ENCODE data around the gene NXPE3. TPM values are rescaled to one million over a fixed set of nuclear protein-coding genes. Genes with fewer than 3 reads are reported as not detected.

Gene NXPE3
- total and polyA plus RNA-seq, 9 donors, result 5.6 to 16.4 (median 13.1) TPM

- Histone ChIP-seq H3K36me3 (no peaks in the 10 kb centered on the region), H3K27me3 (no peaks in the 10 kb centered on the region), H3K4me1 (ENCODE audit: insufficient read depth) (peaks cover 5% of the 10 kb centered on the region), H3K4me3 (peak overlapping the region; percentile 59), H3K9me3 (no peaks in the 10 kb centered on the region), H3K27ac (peak overlapping the region; percentile 76 to 82)
- intact Hi-C loops (cut with DNase I), result no loop called here
- WGBS, 3 donors, result 1% methylated on average over 30 of the region's 30 CpGs
- TF ChIP-seq POLR2A (IDR thresholded peaks at IDR 0.05) (peak; percentile 42), EP300 (IDR thresholded peaks at IDR 0.05) (no peak), CTCF (IDR thresholded peaks at IDR 0.05) (no peak)
- peak; percentile 75 to 80 (median 77) for DNase-seq
Observed at GRCh38 chr3:101827211-101828174, 48.5 kb downstream of the NXPE3 start.

DNA sequence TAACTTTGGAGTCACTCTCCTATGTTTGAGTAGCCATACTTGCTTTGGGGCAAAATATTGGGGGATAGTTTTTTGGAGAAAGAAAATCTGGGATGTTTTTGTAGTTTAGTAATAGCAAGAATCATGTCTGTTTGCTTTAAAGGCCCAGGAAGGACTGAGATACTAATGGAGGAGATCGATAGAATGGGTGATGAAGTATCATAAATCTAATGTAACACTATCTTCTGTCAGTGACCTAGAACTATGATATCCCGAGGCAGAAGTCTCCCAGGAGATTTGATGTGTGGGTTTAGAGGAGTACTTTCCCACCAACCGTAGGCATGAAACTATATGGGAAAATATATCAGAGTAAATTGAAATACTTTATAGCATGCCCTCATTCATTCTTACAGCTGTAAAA, 49.3 kb downstream of the NXPE3 start:
- no peak for DNase-seq
- H3K9me3 ChIP-seq, result no peaks in the 10 kb centered on the region
- TF ChIP-seq CTCF (IDR thresholded peaks at IDR 0.05) (no peak), EP300 (IDR thresholded peaks at IDR 0.05) (no peak), POLR2A (IDR thresholded peaks at IDR 0.05) (no peak)
- intact Hi-C loops (cut with DNase I), result no loop called here
- H3K36me3 ChIP-seq, result no peaks in the 10 kb centered on the region
- H3K27me3 ChIP-seq, result no peaks in the 10 kb centered on the region
- peak overlapping the region; percentile 59 for H3K4me3 ChIP-seq
- H3K4me1 ChIP-seq (ENCODE audit: insufficient read depth), result peaks cover 5% of the 10 kb centered on the region
- peak overlapping the region; percentile 76 to 82 for H3K27ac ChIP-seq
- whole genome bisulfite sequencing, 3 donors, result 4 to 5% (median 5%) methylated on average over 3 of the region's 3 CpGs

DNA sequence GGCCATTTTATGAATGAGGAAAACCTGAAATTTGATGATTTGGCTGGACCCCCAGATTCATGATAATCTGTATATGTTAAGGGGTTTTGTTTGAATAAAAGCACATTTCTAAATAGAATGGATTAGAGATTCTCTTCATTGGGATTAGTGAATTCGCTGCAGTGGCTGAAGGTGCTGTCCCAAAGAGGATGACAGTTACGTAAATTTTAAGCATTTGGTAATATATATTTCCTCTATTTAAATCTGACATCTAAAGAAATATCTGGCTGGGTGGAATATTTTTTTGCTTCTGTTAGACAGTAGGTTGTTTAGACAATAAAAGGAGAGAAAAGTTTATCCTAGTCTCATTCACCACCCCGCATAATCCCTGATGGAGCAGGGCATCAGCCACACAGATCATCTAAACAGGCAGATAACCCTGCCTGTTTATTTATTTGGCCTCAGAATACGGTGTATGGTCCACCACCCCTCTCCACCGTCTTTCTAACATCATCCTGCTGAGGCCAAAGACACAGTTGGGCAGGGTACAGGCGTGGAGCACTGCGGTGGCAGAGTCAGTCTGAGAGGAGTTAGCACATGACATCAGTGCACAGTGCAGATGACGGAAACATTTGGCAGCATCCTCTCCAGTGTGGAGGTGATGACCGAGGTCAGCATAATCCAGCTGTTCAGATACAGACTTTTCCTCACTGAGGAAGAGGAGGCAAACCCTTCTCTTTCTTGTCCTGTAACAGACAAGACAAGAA, 49.9 kb downstream of the NXPE3 start:
- Histone ChIP-seq H3K9me3 (no peaks in the 10 kb centered on the region), H3K27me3 (no peaks in the 10 kb centered on the region), H3K36me3 (no peaks in the 10 kb centered on the region), H3K4me1 (ENCODE audit: insufficient read depth) (peaks cover 5% of the 10 kb centered on the region), H3K4me3 (peak overlapping the region; percentile 59), H3K27ac (peak overlapping the region; percentile 76 to 82)
- WGBS, 3 donors, result 22 to 31% (median 30%) methylated on average over 9 of the region's 9 CpGs
- intact Hi-C loops (cut with DNase I), result no loop called here
- peak; percentile 62 to 76 (median 70) for DNase-seq
- TF ChIP-seq EP300 (IDR thresholded peaks at IDR 0.05), result no peak
- peak; percentile 19 for TF ChIP-seq POLR2A (IDR thresholded peaks at IDR 0.05)

- H3K27ac ChIP-seq, result peak overlapping the region; percentile 76 to 82
- H3K4me1 ChIP-seq (ENCODE audit: insufficient read depth), result peaks cover 5% of the 10 kb centered on the region
- TF ChIP-seq EP300 (IDR thresholded peaks at IDR 0.05) (no peak), CTCF (IDR thresholded peaks at IDR 0.05) (no peak), POLR2A (IDR thresholded peaks at IDR 0.05) (no peak)
- intact Hi-C loops (cut with DNase I), result no loop called here
- no peak for DNase-seq
- no peaks in the 10 kb centered on the region for H3K36me3 ChIP-seq
- peak overlapping the region; percentile 59 for H3K4me3 ChIP-seq
- no peaks in the 10 kb centered on the region for H3K9me3 ChIP-seq
- H3K27me3 ChIP-seq, result no peaks in the 10 kb centered on the region
- WGBS, 3 donors, result 40 to 50% (median 44%) methylated on average over 2 of the region's 2 CpGs
Observed at GRCh38 chr3:101829437-101829830, 50.4 kb downstream of the NXPE3 start.
